NT2/D1 (cell line): ENCODE results near the gene AMH.

Source experiments
- YY1 ChIP-seq: IDR thresholded peaks from 2 replicates; pipeline ENCODE4 v1.6.1; 2011; ENCODE audit not compliant: insufficient read length, insufficient read depth
- ZNF274 ChIP-seq: IDR thresholded peaks from 2 replicates; pipeline ENCODE4 v1.6.1; 2011; ENCODE audit warnings: mild to moderate bottlenecking, low read depth, low read length

- TF ChIP-seq YY1, result no peak
- no peak for TF ChIP-seq ZNF274
Observed at GRCh38 chr19:2234996-2235380, 14.1 kb upstream of the AMH start.
